Regular cardiac myocyte (primary cell): ENCODE results near the gene COMMD1. TPM values are rescaled to one million over a fixed set of nuclear protein-coding genes. Genes with fewer than 3 reads are reported as not detected.

Source experiments
- total RNA-seq: library from RNA; depleted of rRNA; stranded (reverse); fragments of >200 nt; gene quantifications from 2 replicates; pipeline ENCODE4 v1.2.3, GENCODE V29; 2014

Gene COMMD1
- total RNA-seq, result 42.0 and 55.2 TPM in 2 replicates

DNA sequence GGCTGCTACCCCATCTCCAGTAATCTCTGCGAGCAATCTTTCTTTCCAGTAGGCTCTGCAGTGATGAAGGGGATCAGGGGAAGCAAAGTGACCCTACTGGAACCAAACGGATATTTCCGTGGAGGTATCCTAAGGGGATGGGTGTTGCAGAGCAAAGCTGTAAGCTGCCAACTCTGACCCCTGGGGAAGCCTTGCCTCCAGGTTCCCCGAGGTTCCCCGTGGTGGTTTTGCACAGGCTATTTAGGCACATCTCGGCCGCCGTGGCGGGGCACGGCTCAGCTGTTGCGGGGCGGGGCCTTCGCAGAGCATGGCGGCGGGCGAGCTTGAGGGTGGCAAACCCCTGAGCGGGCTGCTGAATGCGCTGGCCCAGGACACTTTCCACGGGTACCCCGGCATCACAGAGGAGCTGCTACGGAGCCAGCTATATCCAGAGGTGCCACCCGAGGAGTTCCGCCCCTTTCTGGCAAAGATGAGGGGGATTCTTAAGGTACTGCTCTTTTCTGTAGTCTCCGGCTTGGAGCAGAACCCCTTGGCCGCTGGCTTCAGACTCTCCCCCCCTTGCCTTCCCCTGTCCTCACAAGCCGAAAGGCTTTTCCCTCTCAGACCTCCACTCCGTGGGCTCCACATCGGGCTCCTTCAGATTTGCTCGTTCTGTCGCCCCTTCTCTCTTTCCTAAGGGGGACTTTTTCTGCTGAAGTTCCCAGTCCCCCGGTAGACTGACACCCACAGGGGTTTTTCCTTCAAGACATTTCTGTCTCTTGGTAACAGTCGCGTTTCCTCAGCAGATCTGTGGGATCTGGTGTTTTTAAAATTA is at the start of gene COMMD1:
TSS of gene COMMD1 (plus strand) at position 303 of the 814 bp plus-strand sequence. CDS start at position 308, 5 bp downstream.

DNA sequence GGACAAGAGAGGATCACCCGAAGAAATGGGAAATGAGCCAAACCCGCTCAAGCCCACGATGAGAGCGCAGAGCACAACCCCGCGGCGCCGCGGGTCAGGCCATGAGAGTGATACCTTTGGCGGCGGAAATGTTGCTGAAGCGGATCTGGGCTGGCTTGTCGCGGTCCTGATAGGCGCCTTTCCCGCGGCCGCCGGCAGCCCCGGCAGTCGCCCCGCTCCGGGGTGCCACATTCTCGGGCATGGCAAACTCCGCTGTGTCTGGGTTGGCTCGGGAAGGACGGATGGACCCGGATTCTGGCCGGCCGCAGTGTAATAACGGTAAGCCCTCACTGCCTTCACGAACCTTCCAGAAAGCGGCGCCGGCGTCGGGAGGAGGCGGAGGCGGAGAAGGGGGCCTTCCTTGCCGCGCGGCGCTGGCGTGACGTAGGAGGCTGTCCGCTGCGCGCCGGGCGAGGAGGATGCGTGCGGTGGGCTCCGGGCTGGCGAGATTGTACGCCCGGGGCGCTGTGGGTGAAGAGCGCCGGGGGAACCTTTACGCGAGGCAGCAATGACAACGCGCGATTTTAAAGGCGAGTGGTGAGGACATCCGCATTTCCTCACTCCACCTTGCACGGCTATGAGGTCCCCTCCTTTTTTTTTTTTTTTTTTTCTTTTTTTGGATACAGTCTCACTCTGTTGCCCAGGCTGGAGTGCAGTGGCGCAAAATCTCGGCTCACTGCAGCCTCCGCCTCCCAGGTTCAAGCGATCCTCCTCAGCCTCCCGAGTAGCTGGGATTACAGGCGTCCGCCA is 17.0 kb upstream of the COMMD1 start, which contains the start of gene CCT4:
TSS of gene CCT4 (minus strand) at position 390 of the 789 bp plus-strand sequence. CDS start at position 241, 149 bp downstream.

Other genes with a start within 250 kb of the COMMD1 start
- 2.3 and 2.5 TPM in 2 replicates for gene FAM161A, start 51.6 kb upstream of the COMMD1 start, total RNA-seq
- gene CCT4, start 17.0 kb upstream of the COMMD1 start, total RNA-seq, result 167 and 269 TPM in 2 replicates